ENCODE measurements around the gene CD164L2.

Gene CD164L2

DNA sequence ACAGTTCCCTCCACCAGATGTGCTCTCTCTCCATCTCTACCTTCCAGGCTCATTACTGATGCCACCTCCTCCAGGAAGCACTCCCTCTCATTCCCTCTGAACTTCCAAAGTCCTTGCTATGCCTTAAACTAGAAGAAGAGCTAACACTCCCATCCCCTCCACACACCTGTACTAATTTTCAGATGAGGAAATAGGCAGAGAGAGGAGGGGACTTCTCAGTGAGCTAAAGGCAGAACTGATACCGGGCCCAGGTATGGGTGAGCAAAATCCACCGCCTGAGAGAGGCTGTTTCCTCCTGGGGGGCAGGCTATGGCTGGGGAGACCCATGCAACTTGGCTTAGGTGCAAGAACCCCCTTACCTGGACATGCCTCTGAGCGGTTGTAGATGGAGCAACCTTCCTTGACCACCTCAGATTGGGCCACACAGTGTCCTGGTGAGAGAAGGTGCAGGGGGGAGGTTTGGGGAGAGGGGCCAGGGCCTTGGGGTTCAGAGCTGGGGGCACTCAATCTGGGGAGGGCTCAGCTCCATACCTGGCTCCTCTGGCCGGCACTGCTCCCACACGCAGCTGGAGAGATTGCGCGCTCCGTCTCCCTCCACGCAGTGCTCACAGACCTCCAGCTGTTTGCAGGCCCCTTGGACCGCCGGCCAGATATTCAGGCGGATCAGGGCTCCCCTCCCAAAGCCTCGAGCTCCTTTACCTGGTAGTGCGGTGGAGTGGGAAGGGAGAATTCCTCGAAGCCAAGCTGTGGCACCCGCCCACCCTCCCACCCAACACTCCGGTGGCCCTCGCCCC is 967 bp downstream of the CD164L2 start:
- no peak for DNase-seq

DNA sequence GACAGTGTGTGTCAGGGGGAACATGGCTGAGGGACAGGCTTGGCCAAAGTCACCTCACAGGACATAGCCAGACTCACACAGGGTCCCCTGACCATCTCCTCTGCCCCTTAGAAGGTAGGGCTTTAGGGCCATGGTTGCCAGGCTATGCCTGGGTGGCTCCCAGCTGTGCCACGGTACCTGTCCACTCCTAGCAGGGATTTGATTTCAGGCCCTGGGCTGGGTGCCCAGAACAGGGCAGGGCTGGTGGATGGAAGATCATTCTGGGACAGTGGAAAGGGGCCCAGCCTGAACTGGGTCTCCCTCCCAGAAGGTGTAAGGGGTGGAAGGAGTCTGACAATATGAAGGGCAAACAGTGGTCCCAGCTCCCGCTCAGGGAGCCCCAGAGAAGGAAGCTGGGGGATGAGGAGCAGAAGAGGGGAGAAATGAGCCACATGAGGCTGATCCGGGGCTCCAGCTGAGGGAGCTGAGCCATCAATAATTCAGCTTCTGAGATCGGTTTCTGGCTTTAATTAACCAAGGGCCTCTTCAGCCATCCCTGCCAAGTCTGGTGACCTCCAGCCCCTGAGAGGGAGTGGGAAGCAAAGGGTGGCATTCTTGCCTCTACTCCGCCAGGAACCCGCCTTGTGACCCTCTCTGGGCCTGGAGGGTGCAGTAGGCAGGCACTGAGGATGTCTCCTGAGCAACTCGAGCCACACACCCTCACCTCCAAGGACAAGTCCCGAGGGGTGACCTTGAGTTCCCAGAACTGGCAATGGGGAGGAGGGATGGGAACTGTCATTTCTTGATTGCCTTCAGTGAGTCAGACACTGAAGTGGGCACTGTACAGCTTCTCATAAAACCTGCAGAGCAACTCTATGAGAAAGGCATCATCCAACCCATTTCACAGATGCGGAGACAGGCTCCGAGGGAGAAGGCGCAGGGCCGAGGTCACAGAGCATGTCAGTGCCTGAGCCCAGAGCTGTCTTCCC is 2.1 kb downstream of the CD164L2 start:
- DNase-seq, result no peak

DNA sequence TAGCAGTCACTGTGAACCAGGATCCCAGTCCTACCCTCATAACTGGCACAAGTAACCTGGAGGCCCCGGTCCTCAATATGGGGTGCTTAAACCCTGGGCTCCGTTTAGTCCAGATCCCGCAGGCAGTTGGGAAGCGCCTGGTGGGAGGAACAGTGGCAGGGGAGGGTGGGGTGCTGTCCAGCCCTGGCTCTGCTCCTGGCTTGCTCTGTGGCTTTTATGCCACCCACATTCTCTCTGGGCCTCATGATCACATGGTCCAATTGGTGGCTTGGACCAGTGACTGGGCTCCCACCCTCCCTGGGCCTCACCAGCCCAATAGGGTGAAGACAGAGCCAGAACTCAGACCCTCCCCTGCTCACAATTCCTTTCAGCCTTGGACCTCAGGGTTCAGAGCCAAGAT is 2.9 kb downstream of the CD164L2 start:
- DNase-seq, result no peak

DNA sequence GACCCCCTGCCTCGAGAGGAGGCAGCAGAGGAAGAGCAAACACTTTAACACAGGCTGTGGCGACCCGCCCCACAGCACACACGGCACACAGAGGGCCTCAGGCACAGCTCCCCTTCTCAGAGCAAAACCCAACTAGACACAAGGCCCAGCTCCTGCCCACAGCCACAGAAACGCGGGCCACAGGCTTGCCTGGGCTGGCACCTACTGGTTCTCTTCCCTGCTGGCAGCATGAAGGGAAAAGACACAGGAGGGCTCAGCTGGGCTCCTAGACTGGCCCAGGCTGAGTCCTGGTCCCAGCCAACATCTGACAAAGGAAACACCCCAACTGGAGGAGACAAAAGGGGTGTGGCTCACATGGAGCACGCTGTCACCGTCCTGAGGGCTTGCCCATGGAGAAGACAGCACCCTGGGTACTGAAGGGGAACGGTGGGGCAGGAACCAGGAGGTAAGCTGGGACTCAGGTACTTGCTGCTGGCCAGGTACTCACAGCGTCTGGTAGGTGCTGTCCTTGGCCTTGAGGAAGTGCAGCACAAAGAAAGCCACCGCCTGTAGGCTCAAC is 3.5 kb downstream of the CD164L2 start:
- no peak for DNase-seq

DNA sequence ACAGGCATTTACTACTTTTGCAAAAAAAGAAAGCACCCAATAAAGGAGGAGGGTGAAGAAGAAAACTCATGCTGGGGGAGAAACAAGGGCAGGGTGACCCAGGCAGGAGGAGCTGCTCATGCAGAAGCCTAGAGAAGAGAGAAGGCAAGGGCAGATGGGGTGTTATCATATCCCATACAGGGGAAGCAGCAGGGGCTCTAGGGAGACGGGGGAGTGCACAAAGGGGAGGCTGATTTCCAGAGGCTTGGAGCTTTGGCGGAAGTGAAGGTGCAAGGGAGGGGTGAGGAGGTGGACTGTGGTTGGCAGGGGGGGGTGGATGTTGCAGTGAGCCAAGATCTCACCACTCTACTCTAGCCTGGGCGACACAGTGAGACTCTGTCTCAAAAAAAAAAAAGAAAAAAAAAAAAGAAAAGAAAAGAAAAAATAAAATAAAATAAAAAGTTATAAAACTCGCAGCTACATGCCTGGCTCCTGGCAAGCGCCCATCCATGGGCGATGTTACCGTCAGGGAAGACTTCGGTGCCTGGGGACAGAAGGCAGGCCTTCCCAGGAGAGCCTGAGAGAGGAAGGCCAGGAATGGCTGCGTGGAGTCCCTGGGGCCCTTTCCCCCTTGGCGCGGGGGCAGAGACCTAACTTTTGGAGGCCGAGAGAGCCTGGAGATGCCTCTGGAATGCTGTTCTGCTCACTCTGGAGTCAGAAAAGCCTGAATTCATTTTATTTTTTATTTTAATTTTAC is 5.2 kb downstream of the CD164L2 start:
- no peak for DNase-seq

DNA sequence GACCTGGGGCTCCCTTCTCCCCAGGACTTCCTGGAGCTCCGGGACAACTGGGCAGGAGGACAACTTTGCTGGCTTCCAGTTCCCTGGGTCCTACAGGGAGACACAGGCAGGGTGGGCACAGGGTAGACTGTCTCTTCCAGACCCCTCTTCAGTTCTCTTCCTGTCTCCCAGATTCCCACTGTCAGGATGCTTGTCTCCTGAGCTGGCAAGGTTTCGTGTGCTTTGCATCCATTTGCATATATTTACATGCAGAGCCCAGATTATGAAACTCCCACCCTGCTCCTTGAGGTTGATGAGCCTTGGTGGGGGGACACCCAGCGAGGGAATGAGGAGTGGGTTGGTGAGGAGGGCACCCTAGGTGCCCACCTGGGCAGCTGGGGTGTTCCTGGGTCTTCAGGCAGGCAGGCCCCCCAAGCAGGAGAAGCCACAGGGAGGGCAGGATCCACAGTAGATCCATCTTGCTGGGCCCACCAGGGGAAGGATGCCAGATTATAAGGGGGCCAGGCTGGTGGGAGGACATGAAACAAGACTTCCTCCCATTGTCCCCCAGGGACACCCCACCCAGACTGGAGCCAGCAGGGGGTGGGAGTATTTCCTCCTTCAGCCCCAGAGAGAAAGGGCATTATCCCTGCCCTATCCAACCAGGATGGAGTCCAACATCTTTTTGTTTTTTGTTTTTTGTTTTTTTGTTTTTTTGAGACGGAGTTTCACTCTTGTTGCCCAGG is 8.6 kb downstream of the CD164L2 start, which contains the start of gene FCN3:
TSS of gene FCN3 (minus strand) at position 463 of the 725 bp plus-strand sequence. CDS start at position 457, 6 bp downstream.
- no peak for DNase-seq

DNA sequence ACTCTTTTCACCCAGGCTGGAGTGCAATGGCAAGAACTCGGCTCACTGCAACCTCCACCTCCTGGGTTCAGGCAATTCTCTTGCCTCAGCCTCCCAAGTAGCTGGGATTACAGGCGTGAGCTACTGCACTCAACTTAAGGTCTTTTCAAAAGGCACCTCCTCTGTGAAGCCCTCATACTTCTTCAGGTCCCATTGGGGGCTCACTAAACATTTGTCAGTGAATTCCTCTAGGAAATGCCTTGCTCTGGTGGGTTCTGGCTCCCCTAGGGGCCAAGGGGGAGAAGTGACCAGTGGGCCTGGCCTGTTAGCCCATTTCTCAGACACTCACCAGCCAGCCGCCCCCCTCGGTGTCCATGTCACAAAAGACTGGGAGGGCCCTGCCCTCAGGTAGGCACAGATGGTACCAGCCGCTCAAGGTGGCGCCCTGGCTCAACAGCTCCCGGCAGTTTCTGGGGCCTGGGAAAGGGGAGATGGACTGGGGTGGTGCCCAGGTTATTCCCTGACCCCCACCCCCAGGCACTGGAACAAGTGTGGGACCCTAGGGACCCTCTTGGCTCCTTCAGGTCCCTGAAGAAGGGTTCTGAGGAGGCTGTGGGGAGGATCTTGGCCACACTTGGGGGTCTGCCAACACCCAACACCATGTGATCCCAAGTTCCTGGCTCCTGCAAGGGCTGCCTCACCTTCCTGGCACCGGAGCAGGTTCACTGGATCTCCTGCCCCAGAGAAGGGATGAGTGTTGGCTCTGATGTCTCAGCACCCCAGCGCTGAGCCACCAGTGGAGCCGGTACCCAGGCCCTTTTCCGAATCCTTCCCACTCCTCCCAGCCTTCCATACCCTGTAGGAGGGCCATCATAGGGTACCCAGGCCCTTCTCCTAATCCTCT is 10.1 kb downstream of the CD164L2 start:
- no peak for DNase-seq

DNA sequence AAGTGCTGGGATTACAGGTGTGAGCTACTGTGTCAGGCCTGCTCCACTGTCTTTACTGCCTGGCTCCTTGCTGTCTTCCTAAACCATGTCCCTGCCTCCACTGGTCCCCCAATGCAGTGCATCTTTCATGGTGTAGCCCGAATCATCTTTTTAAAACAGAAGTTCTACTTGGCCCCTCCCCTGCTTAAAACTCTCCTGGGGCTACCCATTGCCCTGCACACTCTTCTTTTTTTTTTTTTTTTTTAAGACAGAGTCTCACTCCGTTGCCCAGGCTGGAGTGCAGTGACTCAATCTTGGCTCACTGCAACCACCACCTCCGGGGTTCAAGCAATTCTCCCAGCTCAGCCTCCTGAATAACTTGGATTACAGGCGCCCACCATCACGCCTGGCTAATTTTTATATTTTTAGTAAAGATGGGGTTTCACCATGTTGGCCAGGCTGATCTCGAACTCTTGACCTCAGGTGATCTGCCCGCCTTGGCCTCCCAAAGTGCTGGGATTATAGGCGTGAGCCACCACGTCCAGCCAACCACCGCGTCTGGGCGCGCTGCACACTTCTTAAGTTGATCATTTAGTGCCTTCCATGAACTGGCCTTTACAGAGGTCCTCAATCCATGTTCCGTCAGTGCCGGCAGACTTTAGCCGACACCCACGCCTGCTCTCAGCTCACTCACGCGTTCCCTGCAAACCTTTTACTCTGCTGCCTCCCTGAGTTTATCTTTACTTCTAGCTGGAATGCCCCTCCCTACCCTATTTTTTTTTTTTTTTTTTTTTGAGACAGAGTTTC is 10.9 kb downstream of the CD164L2 start:
- no peak for DNase-seq

DNA sequence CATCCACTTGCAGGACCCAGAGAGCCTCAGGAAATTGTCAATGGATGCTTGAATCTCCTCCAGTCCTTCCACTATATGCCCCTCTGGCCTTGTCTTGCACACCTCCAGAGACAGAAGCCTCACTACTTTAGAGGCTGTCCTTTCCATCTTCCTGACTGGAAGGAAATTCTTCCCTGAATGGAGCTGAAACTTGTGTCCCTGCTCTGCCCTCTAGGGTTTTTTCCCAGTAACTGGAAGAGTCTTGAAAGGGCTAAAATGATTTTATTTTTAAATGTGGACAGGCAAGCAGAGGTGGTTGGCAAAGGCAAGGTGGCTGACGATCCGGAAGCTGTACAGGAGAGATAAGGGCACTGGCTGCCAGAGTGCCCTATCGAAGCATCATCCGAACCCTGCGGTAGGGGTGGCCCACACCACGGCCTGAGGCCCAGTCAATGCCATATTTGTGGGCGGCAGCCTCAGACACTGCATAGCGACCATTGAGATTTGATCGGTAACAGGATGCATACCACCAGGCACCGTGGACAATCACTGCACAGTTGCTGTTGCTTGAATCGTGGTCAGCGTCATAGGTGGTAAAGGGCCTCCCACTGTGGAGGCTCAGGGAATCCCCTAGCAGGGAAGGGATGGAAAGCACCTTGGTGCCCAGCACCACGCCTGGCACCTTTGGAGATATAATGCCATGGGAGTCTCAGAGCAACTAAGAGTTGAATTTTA is 14.1 kb downstream of the CD164L2 start:
- no peak for DNase-seq

DNA sequence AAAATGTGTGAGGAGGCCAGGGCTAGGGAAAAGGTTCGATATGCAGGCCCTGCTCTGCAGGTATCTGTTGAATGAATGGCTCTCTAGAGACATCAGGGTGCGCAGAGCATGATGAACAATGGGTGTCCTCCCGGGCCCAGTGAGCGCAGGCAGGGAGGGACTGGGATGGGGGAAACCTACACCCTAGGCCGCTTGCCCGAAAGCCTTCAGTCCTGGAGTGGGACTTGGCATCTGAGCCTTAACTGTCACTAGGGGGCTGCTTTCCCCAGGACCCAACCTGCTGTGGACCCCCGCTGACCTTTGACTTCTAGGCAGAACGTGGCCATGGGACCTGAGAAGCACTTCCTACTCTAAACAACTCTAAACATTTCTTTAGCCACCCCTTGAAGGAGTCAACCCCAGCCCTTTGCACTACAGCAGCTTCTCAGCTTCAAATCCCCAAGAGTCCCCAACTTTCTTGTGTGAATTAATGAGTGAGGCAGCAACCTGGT is 15.9 kb downstream of the CD164L2 start:
- no peak for DNase-seq

DNA sequence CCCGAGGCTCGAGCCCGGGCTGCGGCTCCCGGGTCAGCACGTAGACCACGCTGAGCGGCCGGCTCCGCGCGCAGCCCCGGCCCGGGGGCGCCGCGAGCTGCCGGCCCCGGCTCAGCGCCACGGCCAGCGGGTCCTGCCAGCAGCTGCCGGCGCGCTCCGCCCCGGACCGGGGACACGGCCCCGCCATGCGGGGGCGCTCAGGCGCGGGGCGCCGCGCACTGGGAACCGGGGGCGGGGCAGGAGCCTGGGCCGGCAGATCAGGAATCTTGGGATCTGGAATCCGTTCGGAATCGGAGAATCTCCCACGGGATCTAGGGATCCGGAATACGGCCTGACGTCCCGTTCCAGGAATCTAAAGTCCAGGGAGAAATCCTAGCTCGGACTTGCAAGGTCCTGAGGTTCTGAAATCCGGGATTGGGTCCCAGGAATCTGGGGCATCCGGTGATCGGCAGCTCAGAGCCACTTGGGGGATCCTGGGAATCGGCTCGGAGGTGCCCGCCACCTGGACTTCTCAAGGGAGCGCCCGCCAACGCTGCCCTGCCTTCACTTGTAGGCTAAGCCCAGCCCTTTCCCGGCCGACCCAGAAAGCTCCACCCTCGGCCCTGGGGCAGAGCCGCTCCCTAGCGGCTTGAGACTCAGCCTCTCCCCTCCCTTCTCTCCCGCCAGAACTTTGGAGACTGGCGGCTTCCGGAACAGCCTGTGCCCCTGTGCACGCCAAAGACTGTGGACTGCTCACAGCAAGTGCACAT is 16.5 kb downstream of the CD164L2 start, which contains the start of gene MAP3K6:
TSS of gene MAP3K6 (minus strand) at position 551 of the 749 bp plus-strand sequence. CDS start at position 187, 364 bp downstream.
- no peak for DNase-seq

DNA sequence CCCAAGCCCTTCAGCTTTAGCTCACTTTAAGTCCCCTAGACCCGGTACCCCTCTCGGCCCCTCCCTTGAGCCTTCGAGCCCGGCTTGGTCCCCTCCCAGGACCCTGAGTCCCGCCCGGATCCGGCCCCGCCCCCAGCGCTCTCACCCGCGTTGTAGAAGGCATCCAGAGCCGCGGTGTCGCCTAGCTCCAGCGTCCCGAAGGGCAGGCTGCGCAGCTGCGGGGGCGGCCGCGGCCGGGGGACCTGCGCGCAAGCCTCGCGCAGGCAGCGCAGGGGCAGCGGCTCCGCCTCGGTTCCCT is 17.1 kb downstream of the CD164L2 start:
- DNase-seq, result no peak

DNA sequence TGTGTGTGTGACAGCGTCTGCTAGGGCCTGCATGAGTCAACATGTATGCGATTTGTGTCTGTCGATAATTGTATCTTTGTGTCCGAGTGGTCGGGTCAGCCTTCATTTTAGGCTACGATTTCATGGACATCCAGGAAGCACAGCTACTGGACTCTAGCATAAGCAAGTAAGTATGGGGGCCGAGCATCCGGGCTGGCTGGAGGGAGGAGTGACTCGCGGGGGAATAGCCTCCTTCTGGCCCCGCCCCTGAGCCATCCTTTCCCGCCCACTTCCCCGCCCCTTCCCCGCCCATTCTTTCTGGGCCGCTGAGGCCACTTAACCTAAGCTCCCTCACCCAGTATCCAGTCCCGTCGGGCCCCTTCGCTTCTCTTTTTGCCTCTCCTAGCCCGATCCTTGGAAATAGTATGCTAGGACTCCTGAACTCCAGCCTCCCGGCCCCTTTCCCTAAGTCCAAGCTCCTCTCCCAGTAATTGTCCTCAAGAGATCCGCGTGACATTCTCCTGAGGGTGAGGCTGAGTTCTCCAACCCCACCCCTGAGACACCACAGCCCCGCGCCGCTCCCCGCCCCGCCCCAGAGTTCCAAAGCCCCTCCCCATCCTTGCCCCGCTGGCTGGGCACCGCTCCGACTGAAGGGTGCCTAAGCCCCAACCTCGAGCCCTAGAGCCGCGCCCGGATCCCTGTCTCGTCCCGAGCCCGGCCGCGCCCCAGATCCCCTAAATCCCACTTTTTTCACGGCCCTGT is 17.6 kb downstream of the CD164L2 start:
- no peak for DNase-seq

DNA sequence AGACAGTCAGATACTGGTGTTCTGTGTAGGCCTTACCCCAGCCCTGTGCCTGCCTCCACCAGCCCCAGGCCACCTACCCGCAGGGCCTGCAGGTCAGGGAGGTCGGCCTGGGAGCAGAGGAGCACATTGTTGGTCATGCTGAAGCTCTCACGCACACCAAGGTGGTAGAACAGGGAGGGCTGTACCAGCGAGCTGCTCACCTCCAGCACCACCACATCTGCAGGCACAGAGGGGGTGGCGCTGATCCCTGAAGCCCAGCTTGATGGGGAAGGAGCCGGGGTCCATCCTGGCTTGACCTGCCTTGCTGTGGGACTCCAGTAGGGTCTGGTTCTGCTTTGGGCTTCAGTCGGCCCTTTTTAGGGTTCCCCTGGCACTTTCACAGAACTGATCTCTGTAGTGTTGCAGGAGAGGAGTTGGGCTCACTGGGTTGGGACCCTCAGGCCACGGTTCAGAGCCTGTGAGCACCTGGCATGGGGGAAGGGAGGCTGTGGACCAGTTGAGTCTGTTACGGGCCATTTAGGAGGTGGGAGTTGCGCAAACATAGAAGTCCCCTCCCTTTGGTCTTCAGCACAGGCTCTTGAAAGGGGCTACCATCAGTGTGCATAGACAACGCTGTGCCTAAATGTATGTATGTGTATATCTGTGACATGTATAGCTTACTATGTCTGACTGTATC is 18.3 kb downstream of the CD164L2 start:
- no peak for DNase-seq

DNA sequence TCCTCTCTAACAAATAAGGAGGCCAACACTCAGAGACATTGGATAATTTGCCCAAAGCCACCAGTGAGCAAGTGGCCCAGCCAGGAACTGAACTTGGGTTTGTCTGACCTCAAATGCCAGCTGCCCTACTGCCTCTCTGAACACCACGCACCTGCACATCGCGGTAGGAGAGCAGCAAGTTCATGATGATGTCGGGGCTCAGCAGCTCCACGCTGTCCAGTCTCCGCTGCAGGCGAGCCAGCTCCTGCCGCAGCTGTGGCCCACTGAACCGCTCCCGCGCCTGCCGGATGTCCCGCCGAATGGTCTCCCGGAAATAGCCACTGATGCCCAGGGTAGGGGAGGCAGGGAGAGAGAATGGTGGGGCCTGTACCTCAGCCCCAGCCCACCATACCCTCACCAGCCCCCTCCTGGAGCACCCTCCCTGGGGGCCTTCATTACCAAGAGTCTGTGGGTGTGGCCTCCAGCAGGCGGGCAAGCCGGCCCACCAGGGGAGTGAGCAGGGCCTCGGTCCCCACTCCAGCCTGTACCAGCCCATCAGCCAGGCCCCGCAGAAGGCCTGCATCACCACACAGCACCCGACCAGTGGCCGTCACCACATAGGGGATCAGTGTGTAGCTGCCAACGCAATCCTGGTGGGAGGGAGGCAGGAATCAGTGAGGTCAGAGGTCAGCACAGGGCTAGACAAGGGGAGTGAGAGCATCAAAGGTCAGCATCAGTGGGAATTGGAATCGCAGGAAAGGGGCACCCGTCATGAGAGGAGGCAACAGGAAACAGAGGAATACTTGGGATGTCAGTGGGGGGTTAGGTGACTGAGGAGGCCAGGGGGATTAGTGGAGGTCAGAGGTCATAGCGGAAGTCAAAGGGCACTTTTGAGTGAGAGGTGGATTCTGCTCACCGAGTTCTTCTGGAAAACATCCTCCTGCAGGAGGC is 19.1 kb downstream of the CD164L2 start:
- no peak for DNase-seq

DNA sequence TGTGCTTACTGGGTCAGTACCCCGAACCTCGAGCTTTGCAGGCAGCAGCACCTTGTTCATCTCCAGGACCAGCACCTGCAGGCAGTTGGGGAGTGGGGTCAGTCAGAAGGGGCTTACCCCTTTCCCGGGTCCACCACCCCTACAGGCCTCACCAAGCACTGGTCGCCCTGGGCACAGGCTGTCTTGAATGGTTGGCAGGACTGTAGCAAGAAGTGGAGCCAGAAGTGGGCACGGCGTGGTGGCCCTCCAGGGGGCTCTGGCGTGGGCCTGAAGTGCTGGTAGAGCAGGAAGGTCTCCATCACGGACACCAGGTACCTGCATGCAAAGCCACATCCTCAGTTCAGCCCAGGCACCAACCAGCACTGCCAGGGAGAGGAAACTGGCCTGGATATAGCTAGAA is 21.6 kb downstream of the CD164L2 start:
- DNase-seq, result no peak
